ENCODE measurements around the gene PSME2. TPM values are rescaled to one million over a fixed set of nuclear protein-coding genes. Genes with fewer than 3 reads are reported as not detected.

PSME2 gene
- total and polyA plus RNA-seq, 2 of the 13 experiments (the other 11 are each of a cell fraction or from before 2014, with no cell fraction given) = 332 to 716 TPM

GRCh38 chr14:24100197-24100981, 46.0 kb downstream of the PSME2 start (continued):
- TF ChIP-seq ZNF710 (CRISPR knock-in tag; IDR thresholded peaks at IDR 0.05; ENCODE audit: borderline replicate concordance) (0 out of 2 replicates have a peak, but pooled peaks have one; percentile 18), HMG20A (CRISPR knock-in tag; IDR thresholded peaks at IDR 0.05; ENCODE audit: borderline replicate concordance) (no peak), HNF4G (IDR thresholded peaks at IDR 0.05; ENCODE audit: borderline replicate concordance, low read depth, low read length) (peak; percentile 13; the same call in 1 of the 2 replicates), HNF4G (CRISPR knock-in tag; IDR thresholded peaks at IDR 0.05; ENCODE audit: borderline replicate concordance, low read depth) (no peak), ZNF782 (CRISPR knock-in tag; IDR thresholded peaks at IDR 0.05; ENCODE audit: borderline replicate concordance) (no peak), KDM1A (CRISPR knock-in tag; IDR thresholded peaks at IDR 0.05) (no peak), HOXA5 (CRISPR knock-in tag; IDR thresholded peaks at IDR 0.05) (no peak), ZNF331 (CRISPR knock-in tag; IDR thresholded peaks at IDR 0.05) (0 out of 2 replicates have a peak, but pooled peaks have one; percentile 33), PITX1 (CRISPR knock-in tag; IDR thresholded peaks at IDR 0.05) (no peak), PAXIP1 (CRISPR knock-in tag; conservative IDR thresholded peaks at IDR 0.05) (peak; percentile 44; the same call in 1 of the 2 replicates), SYNCRIP (IDR thresholded peaks at IDR 0.05; ENCODE audit: insufficient read depth, low read depth, low read length) (no peak), ZNF430 (CRISPR knock-in tag; IDR thresholded peaks at IDR 0.05) (no peak), ZBTB25 (CRISPR knock-in tag; IDR thresholded peaks at IDR 0.05) (no peak), ZNF441 (CRISPR knock-in tag; IDR thresholded peaks at IDR 0.05; ENCODE audit: borderline replicate concordance) (no peak)
- TF ChIP-seq, protein P1, sequence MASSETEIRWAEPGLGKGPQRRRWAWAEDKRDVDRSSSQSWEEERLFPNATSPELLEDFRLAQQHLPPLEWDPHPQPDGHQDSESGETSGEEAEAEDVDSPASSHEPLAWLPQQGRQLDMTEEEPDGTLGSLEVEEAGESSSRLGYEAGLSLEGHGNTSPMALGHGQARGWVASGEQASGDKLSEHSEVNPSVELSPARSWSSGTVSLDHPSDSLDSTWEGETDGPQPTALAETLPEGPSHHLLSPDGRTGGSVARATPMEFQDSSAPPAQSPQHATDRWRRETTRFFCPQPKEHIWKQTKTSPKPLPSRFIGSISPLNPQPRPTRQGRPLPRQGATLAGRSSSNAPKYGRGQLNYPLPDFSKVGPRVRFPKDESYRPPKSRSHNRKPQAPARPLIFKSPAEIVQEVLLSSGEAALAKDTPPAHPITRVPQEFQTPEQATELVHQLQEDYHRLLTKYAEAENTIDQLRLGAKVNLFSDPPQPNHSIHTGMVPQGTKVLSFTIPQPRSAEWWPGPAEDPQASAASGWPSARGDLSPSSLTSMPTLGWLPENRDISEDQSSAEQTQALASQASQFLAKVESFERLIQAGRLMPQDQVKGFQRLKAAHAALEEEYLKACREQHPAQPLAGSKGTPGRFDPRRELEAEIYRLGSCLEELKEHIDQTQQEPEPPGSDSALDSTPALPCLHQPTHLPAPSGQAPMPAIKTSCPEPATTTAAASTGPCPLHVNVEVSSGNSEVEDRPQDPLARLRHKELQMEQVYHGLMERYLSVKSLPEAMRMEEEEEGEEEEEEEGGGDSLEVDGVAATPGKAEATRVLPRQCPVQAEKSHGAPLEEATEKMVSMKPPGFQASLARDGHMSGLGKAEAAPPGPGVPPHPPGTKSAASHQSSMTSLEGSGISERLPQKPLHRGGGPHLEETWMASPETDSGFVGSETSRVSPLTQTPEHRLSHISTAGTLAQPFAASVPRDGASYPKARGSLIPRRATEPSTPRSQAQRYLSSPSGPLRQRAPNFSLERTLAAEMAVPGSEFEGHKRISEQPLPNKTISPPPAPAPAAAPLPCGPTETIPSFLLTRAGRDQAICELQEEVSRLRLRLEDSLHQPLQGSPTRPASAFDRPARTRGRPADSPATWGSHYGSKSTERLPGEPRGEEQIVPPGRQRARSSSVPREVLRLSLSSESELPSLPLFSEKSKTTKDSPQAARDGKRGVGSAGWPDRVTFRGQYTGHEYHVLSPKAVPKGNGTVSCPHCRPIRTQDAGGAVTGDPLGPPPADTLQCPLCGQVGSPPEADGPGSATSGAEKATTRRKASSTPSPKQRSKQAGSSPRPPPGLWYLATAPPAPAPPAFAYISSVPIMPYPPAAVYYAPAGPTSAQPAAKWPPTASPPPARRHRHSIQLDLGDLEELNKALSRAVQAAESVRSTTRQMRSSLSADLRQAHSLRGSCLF (CRISPR knock-in tag; IDR thresholded peaks at IDR 0.05; ENCODE audit: borderline replicate concordance) = no peak
